ENCODE data around the gene PLEKHG4B. TPM values are rescaled to one million over a fixed set of nuclear protein-coding genes. Genes with fewer than 3 reads are reported as not detected.

PLEKHG4B gene
- total RNA-seq, 1 experiment from 2014 or later: 0.02 TPM

DNA sequence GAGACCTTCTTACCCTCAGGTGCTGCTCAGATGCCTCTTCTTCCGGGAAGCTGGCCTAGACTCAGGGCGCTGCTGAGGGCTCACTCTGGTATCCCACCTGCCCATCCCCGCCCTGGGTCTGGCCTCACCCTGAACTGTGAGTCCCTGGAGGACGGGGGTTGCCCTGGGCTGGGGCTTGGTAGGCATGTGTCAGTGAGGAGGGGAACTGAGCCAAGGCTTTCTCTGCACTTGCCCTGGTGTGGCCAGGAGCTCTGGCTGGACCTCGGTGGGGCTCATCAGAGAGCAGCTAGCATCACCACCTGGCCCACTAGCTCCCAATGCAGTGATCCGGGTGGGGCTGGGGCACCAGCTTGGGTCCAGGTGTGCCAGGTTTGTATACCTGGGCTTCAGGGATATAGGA is 15.6 kb downstream of the PLEKHG4B start (continued):
- TF ChIP-seq YY1 (IDR thresholded peaks at IDR 0.05; ENCODE audit: extremely low read depth, insufficient replicate concordance, low read depth, low read length): no peak
- no peak for TF ChIP-seq POLR2AphosphoS5 (IDR thresholded peaks at IDR 0.05; ENCODE audit: low read depth, low read length)
- TF ChIP-seq SP1 (IDR thresholded peaks at IDR 0.05; ENCODE audit: low read depth): no peak

DNA sequence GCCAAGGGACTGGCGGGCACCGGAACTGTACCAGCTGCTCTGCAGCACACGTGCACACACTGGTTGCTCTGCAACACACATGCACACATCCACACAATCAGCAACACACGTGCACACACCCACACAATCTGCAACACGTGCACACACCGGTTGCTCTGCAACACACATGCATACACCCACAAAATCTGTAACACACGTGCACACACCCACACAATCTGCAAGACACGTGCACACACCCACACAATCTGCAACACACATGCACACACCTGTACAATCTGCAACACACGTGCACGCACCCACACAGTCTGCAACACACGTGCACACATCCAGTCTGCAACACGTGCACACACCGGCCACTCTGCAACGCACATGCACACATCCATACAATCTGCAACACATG is 17.9 kb downstream of the PLEKHG4B start:
- intact Hi-C loops (cut with micrococcal nuclease): no loop called here
- CTCF ChIA-PET: no interaction called here
- POLR2A ChIA-PET: no interaction called here
- Histone ChIP-seq H3K79me2 (ENCODE audit: insufficient read depth, low read length) (no peaks in the 10 kb centered on the region), H3K4me3 (replicated peaks in 1 of 2; ENCODE audit: low read depth in 1 of 2, low read length in 2 of 2) (no peak overlapping the region), H4K20me1 (ENCODE audit: insufficient read depth) (no peaks in the 10 kb centered on the region), H3K27ac (ENCODE audit: low read depth, low read length) (no peak overlapping the region), H3K36me3 (ENCODE audit: control insufficient read depth in 1 of 2, insufficient read depth in 2 of 2, low read length in 2 of 2) (no peaks in the 10 kb centered on the region), H3K4me2 (ENCODE audit: low read length) (no peak overlapping the region), H3K4me1 (ENCODE audit: control insufficient read depth in 1 of 2, insufficient read depth in 2 of 2, low read length in 2 of 2) (no peaks in the 10 kb centered on the region), H2AFZ (ENCODE audit: low read depth, low read length, poor library complexity, severe bottlenecking) (no peak overlapping the region), H3K9ac (ENCODE audit: low read length) (no peak overlapping the region), H3K9me2 (ENCODE audit: insufficient read depth) (no peaks in the 10 kb centered on the region), H3K9me3 (ENCODE audit: control insufficient read depth in 1 of 2, insufficient read depth in 1 of 2, low read depth in 1 of 2, low read length in 2 of 2) (no peaks in the 10 kb centered on the region), H3K27me3 (ENCODE audit: insufficient read depth, low read length) (peaks cover 14% of the 10 kb centered on the region; the same call in 1 of the 2 replicates)
- DNase-seq (ENCODE audit: low read depth, low spot score) (no peak), ATAC-seq (no peak)
- no peak for TF ChIP-seq ELF1 (IDR thresholded peaks at IDR 0.05; ENCODE audit: borderline replicate concordance, low read depth)
- TF ChIP-seq CEBPB (IDR thresholded peaks at IDR 0.05; ENCODE audit: low read depth): no peak
- TF ChIP-seq EZH2phosphoT487 (IDR thresholded peaks at IDR 0.05; ENCODE audit: borderline replicate concordance): no peak
- TF ChIP-seq, protein P1, sequence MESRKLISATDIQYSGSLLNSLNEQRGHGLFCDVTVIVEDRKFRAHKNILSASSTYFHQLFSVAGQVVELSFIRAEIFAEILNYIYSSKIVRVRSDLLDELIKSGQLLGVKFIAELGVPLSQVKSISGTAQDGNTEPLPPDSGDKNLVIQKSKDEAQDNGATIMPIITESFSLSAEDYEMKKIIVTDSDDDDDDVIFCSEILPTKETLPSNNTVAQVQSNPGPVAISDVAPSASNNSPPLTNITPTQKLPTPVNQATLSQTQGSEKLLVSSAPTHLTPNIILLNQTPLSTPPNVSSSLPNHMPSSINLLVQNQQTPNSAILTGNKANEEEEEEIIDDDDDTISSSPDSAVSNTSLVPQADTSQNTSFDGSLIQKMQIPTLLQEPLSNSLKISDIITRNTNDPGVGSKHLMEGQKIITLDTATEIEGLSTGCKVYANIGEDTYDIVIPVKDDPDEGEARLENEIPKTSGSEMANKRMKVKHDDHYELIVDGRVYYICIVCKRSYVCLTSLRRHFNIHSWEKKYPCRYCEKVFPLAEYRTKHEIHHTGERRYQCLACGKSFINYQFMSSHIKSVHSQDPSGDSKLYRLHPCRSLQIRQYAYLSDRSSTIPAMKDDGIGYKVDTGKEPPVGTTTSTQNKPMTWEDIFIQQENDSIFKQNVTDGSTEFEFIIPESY (IDR thresholded peaks at IDR 0.05; ENCODE audit: extremely low read depth, insufficient replicate concordance, low read length): no peak
- TF ChIP-seq, protein P2, sequence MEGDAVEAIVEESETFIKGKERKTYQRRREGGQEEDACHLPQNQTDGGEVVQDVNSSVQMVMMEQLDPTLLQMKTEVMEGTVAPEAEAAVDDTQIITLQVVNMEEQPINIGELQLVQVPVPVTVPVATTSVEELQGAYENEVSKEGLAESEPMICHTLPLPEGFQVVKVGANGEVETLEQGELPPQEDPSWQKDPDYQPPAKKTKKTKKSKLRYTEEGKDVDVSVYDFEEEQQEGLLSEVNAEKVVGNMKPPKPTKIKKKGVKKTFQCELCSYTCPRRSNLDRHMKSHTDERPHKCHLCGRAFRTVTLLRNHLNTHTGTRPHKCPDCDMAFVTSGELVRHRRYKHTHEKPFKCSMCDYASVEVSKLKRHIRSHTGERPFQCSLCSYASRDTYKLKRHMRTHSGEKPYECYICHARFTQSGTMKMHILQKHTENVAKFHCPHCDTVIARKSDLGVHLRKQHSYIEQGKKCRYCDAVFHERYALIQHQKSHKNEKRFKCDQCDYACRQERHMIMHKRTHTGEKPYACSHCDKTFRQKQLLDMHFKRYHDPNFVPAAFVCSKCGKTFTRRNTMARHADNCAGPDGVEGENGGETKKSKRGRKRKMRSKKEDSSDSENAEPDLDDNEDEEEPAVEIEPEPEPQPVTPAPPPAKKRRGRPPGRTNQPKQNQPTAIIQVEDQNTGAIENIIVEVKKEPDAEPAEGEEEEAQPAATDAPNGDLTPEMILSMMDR (IDR thresholded peaks at IDR 0.05 in 2 of 3, conservative IDR thresholded peaks at IDR 0.05 in 1 of 3; ENCODE audit: borderline replicate concordance in 1 of 3, insufficient read depth in 1 of 3, low read depth in 2 of 3, low read length in 2 of 3): no peak
- no peak for TF ChIP-seq POLR2A (IDR thresholded peaks at IDR 0.05; ENCODE audit: borderline replicate concordance, extremely low read depth, insufficient read depth, insufficient read length)
- TF ChIP-seq, protein P3, sequence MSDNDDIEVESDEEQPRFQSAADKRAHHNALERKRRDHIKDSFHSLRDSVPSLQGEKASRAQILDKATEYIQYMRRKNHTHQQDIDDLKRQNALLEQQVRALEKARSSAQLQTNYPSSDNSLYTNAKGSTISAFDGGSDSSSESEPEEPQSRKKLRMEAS (IDR thresholded peaks at IDR 0.05): no peak
- TF ChIP-seq, protein P4, sequence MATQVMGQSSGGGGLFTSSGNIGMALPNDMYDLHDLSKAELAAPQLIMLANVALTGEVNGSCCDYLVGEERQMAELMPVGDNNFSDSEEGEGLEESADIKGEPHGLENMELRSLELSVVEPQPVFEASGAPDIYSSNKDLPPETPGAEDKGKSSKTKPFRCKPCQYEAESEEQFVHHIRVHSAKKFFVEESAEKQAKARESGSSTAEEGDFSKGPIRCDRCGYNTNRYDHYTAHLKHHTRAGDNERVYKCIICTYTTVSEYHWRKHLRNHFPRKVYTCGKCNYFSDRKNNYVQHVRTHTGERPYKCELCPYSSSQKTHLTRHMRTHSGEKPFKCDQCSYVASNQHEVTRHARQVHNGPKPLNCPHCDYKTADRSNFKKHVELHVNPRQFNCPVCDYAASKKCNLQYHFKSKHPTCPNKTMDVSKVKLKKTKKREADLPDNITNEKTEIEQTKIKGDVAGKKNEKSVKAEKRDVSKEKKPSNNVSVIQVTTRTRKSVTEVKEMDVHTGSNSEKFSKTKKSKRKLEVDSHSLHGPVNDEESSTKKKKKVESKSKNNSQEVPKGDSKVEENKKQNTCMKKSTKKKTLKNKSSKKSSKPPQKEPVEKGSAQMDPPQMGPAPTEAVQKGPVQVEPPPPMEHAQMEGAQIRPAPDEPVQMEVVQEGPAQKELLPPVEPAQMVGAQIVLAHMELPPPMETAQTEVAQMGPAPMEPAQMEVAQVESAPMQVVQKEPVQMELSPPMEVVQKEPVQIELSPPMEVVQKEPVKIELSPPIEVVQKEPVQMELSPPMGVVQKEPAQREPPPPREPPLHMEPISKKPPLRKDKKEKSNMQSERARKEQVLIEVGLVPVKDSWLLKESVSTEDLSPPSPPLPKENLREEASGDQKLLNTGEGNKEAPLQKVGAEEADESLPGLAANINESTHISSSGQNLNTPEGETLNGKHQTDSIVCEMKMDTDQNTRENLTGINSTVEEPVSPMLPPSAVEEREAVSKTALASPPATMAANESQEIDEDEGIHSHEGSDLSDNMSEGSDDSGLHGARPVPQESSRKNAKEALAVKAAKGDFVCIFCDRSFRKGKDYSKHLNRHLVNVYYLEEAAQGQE (IDR thresholded peaks at IDR 0.05; ENCODE audit: low read depth): no peak
- no peak for TF ChIP-seq CBX3 (IDR thresholded peaks at IDR 0.05; ENCODE audit: low read depth)
- no peak for TF ChIP-seq FOSL1 (IDR thresholded peaks at IDR 0.05; ENCODE audit: low read depth)
- TF ChIP-seq EZH2 (IDR thresholded peaks at IDR 0.05): no peak
- no peak for TF ChIP-seq ZNF274 (IDR thresholded peaks at IDR 0.05; ENCODE audit: low read depth, low read length)
- TF ChIP-seq SRF (IDR thresholded peaks at IDR 0.05; ENCODE audit: low read depth): no peak
- RAD21 ChIA-PET (ENCODE audit: low non-redundant PET in 1 of 2, low total read pairs in 2 of 2, uncharacterized antibody in 2 of 2, unreplicated experiment in 2 of 2): no interaction called here
- BruUV-seq (replicated peaks): no TSS peak

All from HCT116 (cell line).